WI38 (cell line): ENCODE results near the gene SLC25A20.

Experiments used
- H3K4me3 ChIP-seq: 2 replicates; pipeline ENCODE4 v1.5.1; 2011; ENCODE audit warnings: low read depth, mild to moderate bottlenecking, control low read depth, low read length
- CTCF ChIP-seq: IDR thresholded peaks from 2 replicates; pipeline ENCODE4 v1.5.1; 2012; ENCODE audit warnings: low read depth, mild to moderate bottlenecking, control low read depth, low read length

SLC25A20 gene

DNA sequence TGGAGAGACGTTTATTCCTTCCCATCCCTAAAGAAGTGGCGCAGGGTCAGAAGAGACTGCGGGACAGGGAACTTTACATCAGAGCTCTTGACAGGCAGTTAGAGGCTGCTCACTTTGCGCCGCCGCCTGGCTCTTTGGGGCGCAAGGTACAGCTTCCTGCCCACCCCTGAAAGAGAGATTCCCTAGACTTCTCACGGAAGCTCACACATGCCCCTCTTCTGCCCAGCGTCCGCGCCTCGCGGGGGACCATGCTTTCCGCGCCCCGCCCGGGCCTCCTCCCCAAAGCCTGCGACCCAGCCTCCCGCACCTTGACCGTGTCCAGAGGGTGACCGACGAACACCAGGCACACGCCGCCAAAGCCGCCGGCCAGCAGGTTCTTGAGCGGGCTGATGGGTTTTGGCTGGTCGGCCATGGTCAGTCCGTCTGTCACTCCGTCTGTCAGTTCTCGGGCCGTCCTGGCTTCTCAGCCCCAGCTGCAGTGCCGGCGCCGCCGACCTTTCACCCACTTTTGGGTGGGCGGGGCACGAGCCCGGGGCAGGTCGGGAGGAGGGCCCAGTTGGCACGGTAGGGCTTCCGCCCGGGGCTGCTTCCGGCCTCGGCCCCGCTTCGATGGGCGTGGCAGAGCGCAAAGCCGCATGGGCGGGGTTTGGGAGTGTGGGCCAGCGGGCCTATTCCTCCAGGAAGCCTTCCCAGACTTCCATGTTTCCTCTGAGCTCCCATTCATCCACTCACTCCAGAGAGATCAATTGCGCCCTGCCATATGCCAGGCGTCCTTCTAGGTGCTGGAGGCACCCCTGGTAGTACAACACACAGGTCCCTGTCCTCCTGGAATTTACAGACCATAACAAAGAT is at the start of gene SLC25A20:
Gene SLC25A20 (minus strand): TSS at position 500 of the 852 bp plus-strand sequence. CDS start 88 bp downstream, at position 412.
- no peak for TF ChIP-seq CTCF
- peak within 1 kb of the TSS; percentile 70 for H3K4me3 ChIP-seq

- TF ChIP-seq CTCF = no peak
These were observed 47.3 kb upstream of the SLC25A20 start for GRCh38 chr3:48945891-48946549.

DNA sequence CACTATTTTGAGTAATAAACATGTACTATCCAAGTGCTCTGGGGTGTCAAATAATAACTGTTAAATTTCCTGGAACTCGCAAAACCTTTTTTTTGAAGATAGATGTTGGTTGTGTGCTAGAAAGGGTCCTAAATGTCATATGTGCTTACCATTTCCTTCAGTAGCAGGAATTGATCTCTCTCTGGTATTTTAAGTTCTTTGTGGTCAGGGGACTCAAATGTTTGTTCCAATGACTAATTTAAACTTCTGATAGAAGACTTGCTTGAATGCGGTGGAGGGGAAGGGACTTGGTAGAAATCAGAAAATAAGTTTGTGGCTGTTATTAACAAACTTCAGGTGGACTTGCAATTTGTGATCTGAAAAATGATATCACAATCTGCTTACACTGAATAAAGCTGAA is 46.8 kb upstream of the SLC25A20 start:
- no peak overlapping the region for H3K4me3 ChIP-seq
- TF ChIP-seq CTCF = no peak

More at GRCh38 chr3:48945891-48946549, 47.3 kb upstream of the SLC25A20 start:
- H3K4me3 ChIP-seq = no peak overlapping the region

DNA sequence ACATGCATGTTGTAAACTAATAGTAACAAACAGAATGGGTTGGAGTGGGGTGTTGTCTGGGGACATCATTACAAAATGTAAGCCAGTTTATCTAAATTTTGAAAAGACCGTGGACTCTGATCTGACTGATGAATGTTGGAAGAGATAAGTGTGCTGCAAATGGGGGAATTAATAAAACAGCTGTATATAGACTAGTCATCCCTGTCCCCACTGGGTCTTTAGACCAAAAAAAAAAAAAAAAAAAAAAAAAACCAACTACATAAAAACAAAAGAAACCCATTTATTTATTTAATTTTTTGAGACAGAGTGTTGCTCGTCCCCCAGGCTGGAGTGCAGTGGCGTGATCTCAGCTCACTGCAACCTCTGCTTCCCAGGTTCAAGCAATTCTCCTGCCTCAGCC is 40.0 kb upstream of the SLC25A20 start:
- TF ChIP-seq CTCF = no peak
- H3K4me3 ChIP-seq = no peak overlapping the region

DNA sequence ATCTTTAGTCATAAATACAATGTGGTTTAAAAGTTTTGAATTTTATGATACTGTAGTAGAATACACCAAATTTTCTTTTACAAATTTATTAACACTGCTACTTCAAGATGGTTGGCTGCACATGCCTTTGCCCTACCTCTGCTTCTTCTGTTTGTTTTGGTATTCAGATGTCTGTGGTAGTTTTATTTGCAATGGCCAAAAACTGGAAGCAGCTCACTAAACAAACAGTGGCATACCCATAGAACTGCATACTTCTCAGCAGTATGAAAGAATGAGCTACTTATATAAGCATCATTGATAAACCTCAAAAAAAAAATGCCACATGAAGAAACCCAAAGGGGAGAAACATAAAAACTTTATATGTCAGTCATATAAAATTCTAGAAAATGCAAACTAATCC is 39.5 kb upstream of the SLC25A20 start:
- no peak overlapping the region for H3K4me3 ChIP-seq
- no peak for TF ChIP-seq CTCF

DNA sequence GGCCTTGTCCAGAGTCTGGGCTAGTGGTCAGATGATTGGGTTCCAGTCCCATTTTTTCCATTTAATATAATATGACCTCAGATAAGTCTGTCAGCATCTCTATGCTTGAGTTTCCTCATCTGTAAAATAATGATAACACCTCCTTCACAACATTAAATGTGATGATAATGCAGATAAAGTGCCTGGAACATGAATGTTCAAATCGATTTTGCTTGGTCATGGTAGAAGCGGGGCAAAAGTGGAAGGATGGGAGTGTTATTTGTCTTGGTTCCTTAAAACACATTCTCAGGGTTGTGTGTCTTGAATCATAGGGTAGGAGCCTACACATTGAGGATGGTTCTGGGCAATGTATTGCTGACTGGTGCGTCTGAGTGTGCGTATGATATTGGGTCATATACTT is 36.8 kb upstream of the SLC25A20 start:
- no peak for TF ChIP-seq CTCF
- no peak overlapping the region for H3K4me3 ChIP-seq

- no peak overlapping the region for H3K4me3 ChIP-seq
- TF ChIP-seq CTCF = no peak
These were observed 35.8 kb upstream of the SLC25A20 start for GRCh38 chr3:48934333-48934991.
